ENCODE measurements around the gene WFDC12.

WFDC12 gene

DNA sequence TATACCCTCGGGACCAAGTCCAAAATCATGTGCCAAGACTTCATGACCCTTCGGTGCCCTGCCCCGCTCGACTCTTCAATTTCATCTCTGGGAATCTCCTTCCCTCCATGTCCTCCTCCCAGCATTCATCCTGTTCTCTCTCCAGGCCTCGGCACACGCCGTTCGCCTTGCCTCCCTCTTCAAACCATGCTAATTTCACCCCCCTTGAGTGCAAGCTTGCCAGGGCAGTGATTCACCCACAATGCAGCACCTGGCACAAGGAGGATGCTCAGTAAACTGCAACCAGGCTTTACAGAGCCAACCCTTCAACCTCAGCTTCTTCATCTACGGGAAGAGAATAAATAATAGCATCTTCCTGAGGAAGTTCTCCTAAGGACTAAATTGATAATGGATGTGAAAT lies 27.5 kb downstream of the WFDC12 start:
- Histone ChIP-seq H3K9ac (ENCODE audit: low read length) (no peak overlapping the region), H3K4me1 (ENCODE audit: control insufficient read depth, insufficient read depth, low read length) (no peaks in the 10 kb centered on the region), H3K4me3 (ENCODE audit: low read length) (no peak overlapping the region), H3K36me3 (ENCODE audit: control insufficient read depth, insufficient read depth, low read length) (no peaks in the 10 kb centered on the region), H3K27me3 (ENCODE audit: control insufficient read depth, insufficient read depth, low read length) (peaks cover 20% of the 10 kb centered on the region), H3K27ac (ENCODE audit: low read depth, low read length) (no peak overlapping the region)

DNA sequence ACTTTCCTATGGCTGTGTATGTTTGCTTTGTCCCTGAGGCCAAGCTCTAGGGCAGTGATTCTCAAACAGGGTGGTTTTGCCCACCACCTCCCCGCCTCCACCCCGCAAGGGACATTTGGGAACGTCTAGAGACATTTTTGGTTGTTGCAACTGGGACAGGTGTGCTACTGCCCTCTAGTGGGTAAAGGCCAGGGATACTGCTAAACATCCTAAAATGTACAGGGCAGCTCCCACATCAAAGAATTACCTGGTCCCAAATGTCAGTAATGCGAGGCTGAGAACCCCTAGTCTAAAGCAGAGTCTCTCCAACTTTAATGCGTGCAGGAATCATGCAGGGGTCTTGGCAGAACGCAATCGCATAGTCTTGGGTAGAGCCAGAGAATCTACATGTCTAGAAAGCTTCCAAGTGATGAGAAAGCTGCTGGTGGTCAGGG lies 28.4 kb downstream of the WFDC12 start:
- Histone ChIP-seq H3K27ac (ENCODE audit: low read depth, low read length) (no peak overlapping the region), H3K36me3 (ENCODE audit: control insufficient read depth, insufficient read depth, low read length) (no peaks in the 10 kb centered on the region), H3K4me3 (ENCODE audit: low read length) (no peak overlapping the region), H3K9ac (ENCODE audit: low read length) (no peak overlapping the region), H3K4me1 (ENCODE audit: control insufficient read depth, insufficient read depth, low read length) (no peaks in the 10 kb centered on the region), H3K27me3 (ENCODE audit: control insufficient read depth, insufficient read depth, low read length) (peaks cover 20% of the 10 kb centered on the region)

DNA sequence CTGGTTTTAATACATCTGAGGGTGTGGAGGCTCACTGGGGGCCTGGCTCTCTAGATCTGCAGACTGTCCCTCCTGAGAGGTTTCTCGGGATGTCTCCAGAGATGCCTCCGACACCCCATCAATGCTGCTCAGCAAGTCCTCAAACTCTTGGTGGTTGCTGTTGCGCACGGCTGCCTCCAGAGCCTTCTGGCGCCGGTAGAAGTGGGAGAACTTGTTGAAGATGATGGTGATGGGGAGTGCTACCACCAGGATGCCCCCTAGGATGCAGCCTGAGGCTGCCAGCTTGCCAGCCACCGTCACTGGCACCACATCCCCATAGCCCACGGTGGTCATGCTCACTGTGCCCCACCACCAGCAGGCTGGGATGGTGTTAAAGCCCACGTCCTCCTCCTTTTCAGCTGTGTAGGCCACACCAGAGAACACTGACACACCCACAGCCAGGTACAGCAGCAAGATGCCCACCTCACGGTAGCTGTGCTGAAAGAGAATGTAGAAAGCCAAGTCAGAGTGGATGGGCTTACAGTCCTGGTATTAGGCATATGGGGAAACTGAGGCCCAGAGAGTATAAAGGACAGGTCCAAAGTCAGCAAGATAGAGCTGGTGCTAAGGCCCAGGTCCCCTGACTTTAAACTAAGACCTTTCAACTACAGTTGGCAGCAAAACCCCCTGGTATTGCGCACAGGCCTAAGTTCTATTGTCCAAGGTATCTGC lies 29.2 kb downstream of the WFDC12 start:
- H3K36me3 ChIP-seq (ENCODE audit: control insufficient read depth, insufficient read depth, low read length), result no peaks in the 10 kb centered on the region
- peaks cover 17% of the 10 kb centered on the region for H3K27me3 ChIP-seq (ENCODE audit: control insufficient read depth, insufficient read depth, low read length)
- H3K9ac ChIP-seq (ENCODE audit: low read length), result no peak overlapping the region
- H3K4me1 ChIP-seq (ENCODE audit: control insufficient read depth, insufficient read depth, low read length), result no peaks in the 10 kb centered on the region
- H3K27ac ChIP-seq (ENCODE audit: low read depth, low read length), result no peak overlapping the region
- H3K4me3 ChIP-seq (ENCODE audit: low read length), result no peak overlapping the region

DNA sequence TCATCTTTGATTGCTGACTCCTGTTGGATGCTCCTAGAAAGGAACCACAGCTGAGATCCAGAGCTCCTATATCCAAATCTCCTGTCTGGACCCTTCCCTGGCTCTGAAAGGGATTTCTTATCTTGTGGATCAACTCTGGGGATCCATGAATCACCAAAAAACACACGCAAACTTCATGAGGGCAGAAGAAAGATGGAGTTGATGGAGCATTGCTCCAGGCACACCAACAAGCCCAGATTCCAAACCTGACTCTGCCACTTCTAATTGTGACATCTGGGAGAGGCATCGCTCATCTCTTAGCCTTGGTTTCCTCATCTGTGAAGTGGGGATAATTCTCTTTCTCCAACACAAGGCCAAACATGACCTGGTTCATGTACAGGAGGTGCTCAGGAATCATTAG lies 30.1 kb downstream of the WFDC12 start:
- no peak overlapping the region for H3K4me3 ChIP-seq (ENCODE audit: low read length)
- H3K9ac ChIP-seq (ENCODE audit: low read length), result no peak overlapping the region
- H3K36me3 ChIP-seq (ENCODE audit: control insufficient read depth, insufficient read depth, low read length), result no peaks in the 10 kb centered on the region
- no peaks in the 10 kb centered on the region for H3K4me1 ChIP-seq (ENCODE audit: control insufficient read depth, insufficient read depth, low read length)
- H3K27me3 ChIP-seq (ENCODE audit: control insufficient read depth, insufficient read depth, low read length), result peaks cover 17% of the 10 kb centered on the region
- no peak overlapping the region for H3K27ac ChIP-seq (ENCODE audit: low read depth, low read length)

DNA sequence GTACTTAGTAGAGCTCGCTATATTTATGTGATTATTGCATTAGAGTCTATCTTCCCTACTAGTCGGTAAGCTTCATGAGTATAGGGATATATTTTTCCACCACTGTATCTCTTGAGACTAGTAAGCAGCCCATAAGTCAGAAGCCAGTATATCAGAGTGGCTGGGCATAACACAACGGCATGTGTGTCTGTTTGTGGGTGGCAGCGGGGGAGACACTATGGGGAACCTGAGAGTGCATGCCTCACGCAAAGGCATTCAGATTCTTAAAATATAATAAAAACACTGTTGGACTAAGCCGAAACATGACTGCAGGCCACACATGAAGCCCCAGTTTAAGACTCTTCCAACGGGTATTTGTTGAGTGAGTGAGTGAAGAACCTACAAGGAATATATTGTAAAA lies 31.4 kb downstream of the WFDC12 start:
- no peaks in the 10 kb centered on the region for H3K36me3 ChIP-seq (ENCODE audit: control insufficient read depth, insufficient read depth, low read length)
- H3K27me3 ChIP-seq (ENCODE audit: control insufficient read depth, insufficient read depth, low read length), result peaks cover 13% of the 10 kb centered on the region
- H3K27ac ChIP-seq (ENCODE audit: low read depth, low read length), result no peak overlapping the region
- no peaks in the 10 kb centered on the region for H3K4me1 ChIP-seq (ENCODE audit: control insufficient read depth, insufficient read depth, low read length)
- H3K9ac ChIP-seq (ENCODE audit: low read length), result no peak overlapping the region
- H3K4me3 ChIP-seq (ENCODE audit: low read length), result no peak overlapping the region

DNA sequence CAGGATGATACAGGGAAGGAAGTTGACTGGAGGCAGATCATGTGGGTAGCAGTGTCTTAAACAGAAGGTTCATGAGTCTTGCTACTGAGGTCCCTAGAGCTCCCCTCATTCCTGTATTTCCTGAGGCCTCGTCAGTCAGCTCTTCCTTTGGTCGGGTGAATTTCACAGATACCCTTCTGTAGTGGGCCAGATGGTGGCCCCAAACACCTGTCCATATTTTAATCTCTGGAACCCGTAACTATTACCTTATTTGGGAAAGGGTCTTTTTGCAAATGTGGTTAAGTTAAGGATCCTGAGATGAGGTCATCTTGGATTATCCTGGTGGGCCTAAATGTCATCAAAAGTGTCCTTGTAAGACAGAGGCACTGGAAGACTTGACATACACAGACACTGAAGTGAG lies 32.9 kb downstream of the WFDC12 start:
- no peaks in the 10 kb centered on the region for H3K4me1 ChIP-seq (ENCODE audit: control insufficient read depth, insufficient read depth, low read length)
- peaks cover 3% of the 10 kb centered on the region for H3K27me3 ChIP-seq (ENCODE audit: control insufficient read depth, insufficient read depth, low read length)
- H3K4me3 ChIP-seq (ENCODE audit: low read length), result no peak overlapping the region
- H3K27ac ChIP-seq (ENCODE audit: low read depth, low read length), result no peak overlapping the region
- no peak overlapping the region for H3K9ac ChIP-seq (ENCODE audit: low read length)
- no peaks in the 10 kb centered on the region for H3K36me3 ChIP-seq (ENCODE audit: control insufficient read depth, insufficient read depth, low read length)

DNA sequence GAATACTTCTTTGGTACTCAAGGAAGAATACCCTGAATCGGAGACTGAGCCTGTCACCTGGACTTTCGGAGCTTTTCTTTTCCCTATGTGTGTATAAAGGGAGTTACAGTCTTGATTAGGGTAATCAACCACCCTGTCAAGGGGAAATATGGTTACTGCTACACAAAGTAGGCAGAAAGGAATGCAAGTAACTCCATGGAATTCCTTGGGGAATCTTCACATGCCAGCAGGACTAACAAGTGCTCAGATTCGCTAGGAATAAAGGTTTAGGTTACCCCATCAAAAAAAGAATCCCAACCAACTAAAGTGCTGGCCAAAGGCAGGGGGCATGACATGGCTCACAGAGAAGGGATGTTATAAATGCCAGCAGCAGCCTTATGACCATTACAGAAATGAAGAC lies 33.8 kb downstream of the WFDC12 start:
- H3K4me3 ChIP-seq (ENCODE audit: low read length), result no peak overlapping the region
- no peak overlapping the region for H3K27ac ChIP-seq (ENCODE audit: low read depth, low read length)
- no peaks in the 10 kb centered on the region for H3K4me1 ChIP-seq (ENCODE audit: control insufficient read depth, insufficient read depth, low read length)

DNA sequence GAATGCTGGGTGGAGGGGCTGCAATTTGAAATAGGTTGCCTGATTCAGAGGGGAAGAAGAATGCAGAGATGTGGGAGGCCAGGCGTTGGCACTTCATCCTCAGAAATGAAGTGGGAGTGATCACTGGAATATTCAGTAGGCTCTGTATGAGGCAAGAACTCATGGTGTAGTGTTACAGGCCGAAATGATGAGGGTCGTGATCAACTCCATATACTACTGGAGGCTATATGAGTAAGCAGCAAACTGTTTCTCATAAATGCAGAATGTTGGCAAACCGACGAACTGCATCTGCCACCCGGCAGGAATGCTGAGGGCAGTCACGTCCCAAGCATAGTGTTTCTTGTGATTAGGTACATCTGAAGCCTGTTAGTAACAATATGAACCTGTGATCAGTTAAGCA lies 36.0 kb downstream of the WFDC12 start:
- Histone ChIP-seq H3K36me3 (ENCODE audit: control insufficient read depth, insufficient read depth, low read length) (no peaks in the 10 kb centered on the region), H3K27me3 (ENCODE audit: control insufficient read depth, insufficient read depth, low read length) (no peaks in the 10 kb centered on the region), H3K9ac (ENCODE audit: low read length) (no peak overlapping the region), H3K27ac (ENCODE audit: low read depth, low read length) (no peak overlapping the region), H3K4me3 (ENCODE audit: low read length) (no peak overlapping the region), H3K4me1 (ENCODE audit: control insufficient read depth, insufficient read depth, low read length) (no peaks in the 10 kb centered on the region)

More for the DNA sequence above, 33.8 kb downstream of the WFDC12 start:
- Histone ChIP-seq H3K9ac (ENCODE audit: low read length) (no peak overlapping the region), H3K36me3 (ENCODE audit: control insufficient read depth, insufficient read depth, low read length) (no peaks in the 10 kb centered on the region), H3K27me3 (ENCODE audit: control insufficient read depth, insufficient read depth, low read length) (no peaks in the 10 kb centered on the region)

DNA sequence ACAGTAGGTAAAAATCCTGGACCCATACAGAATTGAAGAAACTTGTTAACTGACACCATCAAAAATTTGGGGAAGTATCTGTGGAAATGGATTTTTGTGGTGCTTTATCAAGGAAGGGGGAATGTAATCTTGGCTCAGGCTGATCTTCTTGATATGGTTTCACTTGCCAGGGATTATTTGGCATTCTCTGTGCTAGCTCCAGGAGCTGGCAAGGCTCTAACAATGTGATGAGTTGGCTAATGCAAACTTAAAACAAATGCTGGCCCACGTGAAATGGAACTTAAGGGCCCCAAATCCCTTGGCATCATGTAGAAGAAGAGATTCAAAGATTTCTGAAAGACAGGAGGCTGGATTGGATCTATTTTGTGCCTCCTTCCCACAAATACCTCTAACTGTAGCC lies 36.5 kb downstream of the WFDC12 start:
- no peak overlapping the region for H3K4me3 ChIP-seq (ENCODE audit: low read length)
- no peaks in the 10 kb centered on the region for H3K36me3 ChIP-seq (ENCODE audit: control insufficient read depth, insufficient read depth, low read length)
- no peak overlapping the region for H3K27ac ChIP-seq (ENCODE audit: low read depth, low read length)
- H3K9ac ChIP-seq (ENCODE audit: low read length), result no peak overlapping the region
- H3K27me3 ChIP-seq (ENCODE audit: control insufficient read depth, insufficient read depth, low read length), result no peaks in the 10 kb centered on the region
- H3K4me1 ChIP-seq (ENCODE audit: control insufficient read depth, insufficient read depth, low read length), result no peaks in the 10 kb centered on the region

DNA sequence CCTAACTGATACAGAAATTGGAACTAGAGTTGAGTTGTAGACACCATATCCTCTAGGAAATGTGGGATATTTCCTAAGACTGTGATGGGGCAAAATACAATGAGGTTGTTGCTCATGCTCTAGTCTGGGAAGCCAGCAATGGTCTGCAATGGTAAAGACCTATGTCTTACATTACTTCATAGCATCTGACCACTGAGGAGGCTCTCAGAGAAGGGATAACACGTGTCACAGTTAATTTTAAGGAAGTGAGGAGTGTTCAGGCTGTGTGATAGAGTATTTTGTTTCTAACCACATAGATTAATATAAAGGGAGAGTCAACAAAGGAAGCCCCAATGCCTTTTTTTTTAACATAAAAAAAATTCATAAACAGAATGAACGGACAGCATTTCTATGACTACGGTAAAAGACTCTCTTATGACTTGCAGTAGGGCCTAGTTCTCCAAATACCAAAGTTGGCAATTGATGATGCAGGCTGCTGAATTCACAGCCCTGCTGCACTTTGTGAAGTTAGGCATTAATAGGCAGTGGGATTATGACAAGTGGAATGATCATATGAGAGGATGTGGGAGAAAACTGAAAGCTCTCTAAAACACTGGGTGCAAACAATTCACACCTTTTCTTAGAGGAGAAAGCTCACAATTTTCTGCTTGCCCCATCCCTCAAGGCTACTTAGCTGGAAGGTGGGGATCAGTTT lies 37.0 kb downstream of the WFDC12 start:
- Histone ChIP-seq H3K27me3 (ENCODE audit: control insufficient read depth, insufficient read depth, low read length) (no peaks in the 10 kb centered on the region), H3K9ac (ENCODE audit: low read length) (no peak overlapping the region), H3K4me3 (ENCODE audit: low read length) (no peak overlapping the region), H3K27ac (ENCODE audit: low read depth, low read length) (no peak overlapping the region), H3K4me1 (ENCODE audit: control insufficient read depth, insufficient read depth, low read length) (no peaks in the 10 kb centered on the region), H3K36me3 (ENCODE audit: control insufficient read depth, insufficient read depth, low read length) (no peaks in the 10 kb centered on the region)

DNA sequence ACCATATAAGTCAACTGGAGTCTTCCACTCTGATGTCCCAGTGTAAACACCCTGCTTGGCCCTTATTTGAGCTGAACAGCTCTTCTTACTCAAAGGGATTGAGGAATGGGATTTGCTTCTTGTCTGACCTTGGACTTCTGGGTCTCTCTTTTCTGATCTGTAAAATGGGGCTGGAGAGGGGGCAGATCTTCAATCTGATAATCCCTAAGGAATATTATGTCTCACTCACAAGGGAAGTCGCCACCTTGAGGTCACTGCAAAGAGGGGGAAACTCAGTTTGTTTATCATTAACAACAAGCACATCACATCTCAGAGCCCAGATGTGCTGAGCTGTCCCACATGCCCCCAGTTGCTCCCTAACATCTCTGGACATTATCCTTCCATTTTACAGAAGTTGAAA lies 38.4 kb downstream of the WFDC12 start:
- no peaks in the 10 kb centered on the region for H3K36me3 ChIP-seq (ENCODE audit: control insufficient read depth, insufficient read depth, low read length)
- no peaks in the 10 kb centered on the region for H3K27me3 ChIP-seq (ENCODE audit: control insufficient read depth, insufficient read depth, low read length)
- no peak overlapping the region for H3K4me3 ChIP-seq (ENCODE audit: low read length)
- H3K4me1 ChIP-seq (ENCODE audit: control insufficient read depth, insufficient read depth, low read length), result no peaks in the 10 kb centered on the region
- no peak overlapping the region for H3K9ac ChIP-seq (ENCODE audit: low read length)
- H3K27ac ChIP-seq (ENCODE audit: low read depth, low read length), result no peak overlapping the region

DNA sequence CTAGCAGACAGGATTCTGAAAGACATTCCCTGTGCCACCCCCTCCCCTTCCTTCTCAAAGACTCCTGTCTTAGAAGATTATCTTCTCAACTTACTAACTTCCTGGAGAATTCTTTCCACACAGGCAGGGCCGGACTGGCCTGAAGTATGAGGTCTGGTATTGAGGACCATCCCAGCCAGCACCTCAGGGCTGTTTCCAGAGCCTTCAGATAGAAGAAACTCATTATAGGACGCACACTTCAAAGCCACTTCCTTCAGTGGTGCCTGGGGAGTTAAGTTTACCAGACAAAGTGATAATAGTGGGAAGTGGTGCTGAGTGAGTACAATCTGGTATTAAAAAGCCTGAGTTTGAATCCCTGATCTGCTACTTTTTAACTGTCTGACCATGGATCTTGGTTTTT lies 39.0 kb downstream of the WFDC12 start:
- H3K4me3 ChIP-seq (ENCODE audit: low read length), result no peak overlapping the region
- H3K36me3 ChIP-seq (ENCODE audit: control insufficient read depth, insufficient read depth, low read length), result peaks cover 1% of the 10 kb centered on the region
- H3K4me1 ChIP-seq (ENCODE audit: control insufficient read depth, insufficient read depth, low read length), result no peaks in the 10 kb centered on the region
- H3K27ac ChIP-seq (ENCODE audit: low read depth, low read length), result no peak overlapping the region
- H3K9ac ChIP-seq (ENCODE audit: low read length), result no peak overlapping the region
- no peaks in the 10 kb centered on the region for H3K27me3 ChIP-seq (ENCODE audit: control insufficient read depth, insufficient read depth, low read length)

DNA sequence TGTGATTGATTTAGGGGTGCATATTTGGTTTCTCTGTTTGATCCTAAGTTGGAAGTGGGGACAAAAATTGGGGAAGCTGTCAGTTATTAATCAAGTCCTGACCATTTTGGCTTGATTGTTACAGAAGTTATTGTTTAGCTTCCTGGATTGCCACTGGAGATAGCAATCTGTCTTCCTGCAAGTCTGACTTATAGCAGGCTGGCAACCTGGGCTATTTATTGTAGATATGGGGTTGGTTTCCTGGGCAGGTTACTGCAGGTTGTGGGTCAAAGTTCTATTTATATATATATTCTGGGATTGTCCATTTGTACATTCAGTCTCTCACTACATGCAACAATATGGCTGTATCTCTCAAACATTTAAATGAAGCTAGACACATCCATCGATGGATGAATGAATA lies 41.1 kb downstream of the WFDC12 start:
- Histone ChIP-seq H3K4me1 (ENCODE audit: control insufficient read depth, insufficient read depth, low read length) (no peaks in the 10 kb centered on the region), H3K27me3 (ENCODE audit: control insufficient read depth, insufficient read depth, low read length) (no peaks in the 10 kb centered on the region), H3K4me3 (ENCODE audit: low read length) (no peak overlapping the region), H3K36me3 (ENCODE audit: control insufficient read depth, insufficient read depth, low read length) (peaks cover 2% of the 10 kb centered on the region), H3K9ac (ENCODE audit: low read length) (no peak overlapping the region), H3K27ac (ENCODE audit: low read depth, low read length) (no peak overlapping the region)
